HepG2 (cell line): ENCODE data around the gene CSPG5. TPM values are rescaled to one million over a fixed set of nuclear protein-coding genes. Genes with fewer than 3 reads are reported as not detected.

Experiments used
- GATAD2A ChIP-seq: IDR thresholded peaks from 2 replicates; pipeline ENCODE4 v1.6.1; 2016
- HCFC1 ChIP-seq: fragments of 150-350 bp; IDR thresholded peaks from 2 replicates; pipeline ENCODE4 v1.6.1; 2014; ENCODE audit warnings: low read depth, low read length
- KLF9 ChIP-seq: IDR thresholded peaks from 2 replicates; pipeline ENCODE4 v1.6.1; 2016; ENCODE audit warnings: low read depth
- SNRNP70 ChIP-seq: fragments of 200-400 bp; formaldehyde crosslinking; IDR thresholded peaks from 2 replicates; pipeline ENCODE4 v1.6.1; 2017; ENCODE audit warnings: mild to moderate bottlenecking, low read depth, low read length, moderate library complexity
- ZNF460 ChIP-seq: sonication (generic); formaldehyde crosslinking; IDR thresholded peaks from 2 replicates; pipeline ENCODE4 v1.5.1; 2020; ENCODE audit warnings: missing genetic modification reagents, mild to moderate bottlenecking, borderline replicate concordance
- ZNF550 ChIP-seq: sonication (generic); formaldehyde crosslinking; IDR thresholded peaks from 2 replicates; pipeline ENCODE4 v1.4.0; 2020; ENCODE audit warnings: mild to moderate bottlenecking, missing genetic modification reagents, borderline replicate concordance
- ZNF644 ChIP-seq: IDR thresholded peaks from 2 replicates; pipeline ENCODE4 v1.6.1; 2016; ENCODE audit warnings: low read depth
- ZNF761 ChIP-seq: sonication (generic); formaldehyde crosslinking; conservative IDR thresholded peaks from 2 replicates; pipeline ENCODE4 v1.4.0; 2020; ENCODE audit warnings: mild to moderate bottlenecking, missing genetic modification reagents
- polyA plus RNA-seq, 8 experiments: library from polyadenylated mRNA; depleted of rRNA in 3 of 8; stranded (reverse) in 7 of 8; unstranded in 1 of 8; fragments of >200 nt; fragmentation: Illumina TruSeq in 4 of 8; extraction: Trizol in 4 of 8; gene quantifications; 2 replicates each; pipeline versions ENCODE4 v1.2.1 to v1.2.3, GENCODE V29; 2011 to 2016; ENCODE audit warnings: low read depth in 4 of 8, missing spikeins in 1 of 8, mixed read lengths in 1 of 8; ENCODE audit not compliant: insufficient read depth in 1 of 8
- total RNA-seq, 5 experiments: library from RNA; depleted of rRNA; stranded (reverse); fragments of >200 nt; fragmentation: Illumina TruSeq; extraction: Trizol; gene quantifications; 2 replicates each; pipeline ENCODE4 v1.2.3, GENCODE V29; 2016; ENCODE audit warnings: low read depth in 1 of 5
- TF ChIP-seq, protein P1 (sequence below): sonication (generic); formaldehyde crosslinking; conservative IDR thresholded peaks from 2 replicates; pipeline ENCODE4 v1.8.0; 2022; ENCODE audit warnings: missing genetic modification reagents
- TF ChIP-seq, protein P2 (sequence below): sonication (generic); formaldehyde crosslinking; IDR thresholded peaks from 2 replicates; pipeline ENCODE4 v1.5.0; 2020; ENCODE audit warnings: missing genetic modification reagents, mild to moderate bottlenecking, borderline replicate concordance
- TF ChIP-seq, protein P3 (sequence below): sonication (generic); formaldehyde crosslinking; IDR thresholded peaks from 2 replicates; pipeline ENCODE4 v1.5.0; 2020; ENCODE audit warnings: mild to moderate bottlenecking, missing genetic modification reagents, borderline replicate concordance
- TF ChIP-seq, protein P4 (sequence below): IDR thresholded peaks from 2 replicates; pipeline ENCODE4 v1.6.1; 2016; ENCODE audit warnings: mild to moderate bottlenecking, missing biosample characterization, missing genetic modification reagents
- TF ChIP-seq, protein P5 (sequence below): sonication (generic); formaldehyde crosslinking; IDR thresholded peaks from 2 replicates; pipeline ENCODE4 v1.5.0; 2020; ENCODE audit warnings: missing genetic modification reagents
- TF ChIP-seq, protein P6 (sequence below): sonication (generic); formaldehyde crosslinking; IDR thresholded peaks from 2 replicates; pipeline ENCODE4 v1.5.0; 2020; ENCODE audit warnings: missing genetic modification reagents

CSPG5 gene
- total and polyA plus RNA-seq, 2 of the 13 experiments (the other 11 are each of a cell fraction or from before 2014, with no cell fraction given): 0.07 to 0.15 TPM

DNA sequence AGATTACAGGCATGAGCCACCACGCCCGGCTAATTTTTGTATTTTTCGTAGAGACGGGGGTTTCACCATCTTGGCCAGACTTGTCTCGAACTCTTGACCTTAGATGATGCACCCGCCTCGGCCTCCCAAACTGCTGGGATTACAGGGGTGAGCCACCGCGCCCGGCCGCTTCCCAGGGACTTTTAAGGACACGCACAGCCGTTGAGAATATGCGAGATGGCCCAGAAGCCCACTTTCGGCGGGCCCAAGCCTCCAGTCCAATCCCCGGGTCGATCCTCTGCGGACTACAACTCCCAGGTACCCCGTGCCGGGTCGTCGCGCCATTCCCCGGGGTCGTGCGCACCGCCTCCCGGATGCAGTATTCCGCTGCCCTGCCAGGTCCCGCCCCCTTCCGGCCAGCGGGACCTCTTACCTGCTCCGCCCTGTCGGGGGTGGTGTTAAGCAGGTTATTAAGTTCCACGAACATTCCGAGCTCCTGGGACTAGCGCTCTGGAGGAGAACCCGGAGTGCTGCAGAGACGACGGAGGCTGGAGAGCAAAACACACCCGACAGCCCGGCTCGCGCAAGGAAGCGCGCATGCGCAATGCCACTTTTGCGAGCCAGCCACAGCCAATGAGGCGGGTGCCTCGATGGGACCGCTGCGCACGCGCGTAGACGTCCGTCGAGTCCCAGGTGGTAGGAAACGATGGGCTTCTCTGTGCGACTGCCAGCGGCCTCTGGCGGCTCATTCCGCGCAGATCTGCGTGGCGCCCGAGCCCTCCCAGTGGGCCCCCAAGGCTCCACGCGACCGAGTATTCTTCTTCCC, 65.3 kb downstream of the CSPG5 start, which contains the start of gene ELP6 (continued):
- TF ChIP-seq, protein P1, sequence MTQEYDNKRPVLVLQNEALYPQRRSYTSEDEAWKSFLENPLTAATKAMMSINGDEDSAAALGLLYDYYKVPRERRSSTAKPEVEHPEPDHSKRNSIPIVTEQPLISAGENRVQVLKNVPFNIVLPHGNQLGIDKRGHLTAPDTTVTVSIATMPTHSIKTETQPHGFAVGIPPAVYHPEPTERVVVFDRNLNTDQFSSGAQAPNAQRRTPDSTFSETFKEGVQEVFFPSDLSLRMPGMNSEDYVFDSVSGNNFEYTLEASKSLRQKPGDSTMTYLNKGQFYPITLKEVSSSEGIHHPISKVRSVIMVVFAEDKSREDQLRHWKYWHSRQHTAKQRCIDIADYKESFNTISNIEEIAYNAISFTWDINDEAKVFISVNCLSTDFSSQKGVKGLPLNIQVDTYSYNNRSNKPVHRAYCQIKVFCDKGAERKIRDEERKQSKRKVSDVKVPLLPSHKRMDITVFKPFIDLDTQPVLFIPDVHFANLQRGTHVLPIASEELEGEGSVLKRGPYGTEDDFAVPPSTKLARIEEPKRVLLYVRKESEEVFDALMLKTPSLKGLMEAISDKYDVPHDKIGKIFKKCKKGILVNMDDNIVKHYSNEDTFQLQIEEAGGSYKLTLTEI (CRISPR knock-in tag): no peak
- TF ChIP-seq ZNF550 (no peak), GATAD2A (peak; percentile 54), HCFC1 (peak; percentile 91), ZNF761 (peak; percentile 75; the same call in 1 of the 2 replicates), ZNF460 (peak; percentile 68; the same call in 1 of the 2 replicates), SNRNP70 (no peak), ZNF644 (CRISPR knock-in tag) (no peak), KLF9 (CRISPR knock-in tag) (no peak)
- TF ChIP-seq, protein P2, sequence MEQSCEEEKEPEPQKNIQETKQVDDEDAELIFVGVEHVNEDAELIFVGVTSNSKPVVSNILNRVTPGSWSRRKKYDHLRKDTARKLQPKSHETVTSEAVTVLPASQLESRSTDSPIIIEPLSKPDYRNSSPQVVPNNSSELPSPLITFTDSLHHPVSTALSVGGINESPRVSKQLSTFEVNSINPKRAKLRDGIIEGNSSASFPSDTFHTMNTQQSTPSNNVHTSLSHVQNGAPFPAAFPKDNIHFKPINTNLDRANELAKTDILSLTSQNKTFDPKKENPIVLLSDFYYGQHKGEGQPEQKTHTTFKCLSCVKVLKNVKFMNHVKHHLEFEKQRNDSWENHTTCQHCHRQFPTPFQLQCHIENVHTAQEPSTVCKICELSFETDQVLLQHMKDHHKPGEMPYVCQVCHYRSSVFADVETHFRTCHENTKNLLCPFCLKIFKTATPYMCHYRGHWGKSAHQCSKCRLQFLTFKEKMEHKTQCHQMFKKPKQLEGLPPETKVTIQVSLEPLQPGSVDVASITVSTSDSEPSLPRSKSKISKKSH (CRISPR knock-in tag): no peak
- TF ChIP-seq, protein P3, sequence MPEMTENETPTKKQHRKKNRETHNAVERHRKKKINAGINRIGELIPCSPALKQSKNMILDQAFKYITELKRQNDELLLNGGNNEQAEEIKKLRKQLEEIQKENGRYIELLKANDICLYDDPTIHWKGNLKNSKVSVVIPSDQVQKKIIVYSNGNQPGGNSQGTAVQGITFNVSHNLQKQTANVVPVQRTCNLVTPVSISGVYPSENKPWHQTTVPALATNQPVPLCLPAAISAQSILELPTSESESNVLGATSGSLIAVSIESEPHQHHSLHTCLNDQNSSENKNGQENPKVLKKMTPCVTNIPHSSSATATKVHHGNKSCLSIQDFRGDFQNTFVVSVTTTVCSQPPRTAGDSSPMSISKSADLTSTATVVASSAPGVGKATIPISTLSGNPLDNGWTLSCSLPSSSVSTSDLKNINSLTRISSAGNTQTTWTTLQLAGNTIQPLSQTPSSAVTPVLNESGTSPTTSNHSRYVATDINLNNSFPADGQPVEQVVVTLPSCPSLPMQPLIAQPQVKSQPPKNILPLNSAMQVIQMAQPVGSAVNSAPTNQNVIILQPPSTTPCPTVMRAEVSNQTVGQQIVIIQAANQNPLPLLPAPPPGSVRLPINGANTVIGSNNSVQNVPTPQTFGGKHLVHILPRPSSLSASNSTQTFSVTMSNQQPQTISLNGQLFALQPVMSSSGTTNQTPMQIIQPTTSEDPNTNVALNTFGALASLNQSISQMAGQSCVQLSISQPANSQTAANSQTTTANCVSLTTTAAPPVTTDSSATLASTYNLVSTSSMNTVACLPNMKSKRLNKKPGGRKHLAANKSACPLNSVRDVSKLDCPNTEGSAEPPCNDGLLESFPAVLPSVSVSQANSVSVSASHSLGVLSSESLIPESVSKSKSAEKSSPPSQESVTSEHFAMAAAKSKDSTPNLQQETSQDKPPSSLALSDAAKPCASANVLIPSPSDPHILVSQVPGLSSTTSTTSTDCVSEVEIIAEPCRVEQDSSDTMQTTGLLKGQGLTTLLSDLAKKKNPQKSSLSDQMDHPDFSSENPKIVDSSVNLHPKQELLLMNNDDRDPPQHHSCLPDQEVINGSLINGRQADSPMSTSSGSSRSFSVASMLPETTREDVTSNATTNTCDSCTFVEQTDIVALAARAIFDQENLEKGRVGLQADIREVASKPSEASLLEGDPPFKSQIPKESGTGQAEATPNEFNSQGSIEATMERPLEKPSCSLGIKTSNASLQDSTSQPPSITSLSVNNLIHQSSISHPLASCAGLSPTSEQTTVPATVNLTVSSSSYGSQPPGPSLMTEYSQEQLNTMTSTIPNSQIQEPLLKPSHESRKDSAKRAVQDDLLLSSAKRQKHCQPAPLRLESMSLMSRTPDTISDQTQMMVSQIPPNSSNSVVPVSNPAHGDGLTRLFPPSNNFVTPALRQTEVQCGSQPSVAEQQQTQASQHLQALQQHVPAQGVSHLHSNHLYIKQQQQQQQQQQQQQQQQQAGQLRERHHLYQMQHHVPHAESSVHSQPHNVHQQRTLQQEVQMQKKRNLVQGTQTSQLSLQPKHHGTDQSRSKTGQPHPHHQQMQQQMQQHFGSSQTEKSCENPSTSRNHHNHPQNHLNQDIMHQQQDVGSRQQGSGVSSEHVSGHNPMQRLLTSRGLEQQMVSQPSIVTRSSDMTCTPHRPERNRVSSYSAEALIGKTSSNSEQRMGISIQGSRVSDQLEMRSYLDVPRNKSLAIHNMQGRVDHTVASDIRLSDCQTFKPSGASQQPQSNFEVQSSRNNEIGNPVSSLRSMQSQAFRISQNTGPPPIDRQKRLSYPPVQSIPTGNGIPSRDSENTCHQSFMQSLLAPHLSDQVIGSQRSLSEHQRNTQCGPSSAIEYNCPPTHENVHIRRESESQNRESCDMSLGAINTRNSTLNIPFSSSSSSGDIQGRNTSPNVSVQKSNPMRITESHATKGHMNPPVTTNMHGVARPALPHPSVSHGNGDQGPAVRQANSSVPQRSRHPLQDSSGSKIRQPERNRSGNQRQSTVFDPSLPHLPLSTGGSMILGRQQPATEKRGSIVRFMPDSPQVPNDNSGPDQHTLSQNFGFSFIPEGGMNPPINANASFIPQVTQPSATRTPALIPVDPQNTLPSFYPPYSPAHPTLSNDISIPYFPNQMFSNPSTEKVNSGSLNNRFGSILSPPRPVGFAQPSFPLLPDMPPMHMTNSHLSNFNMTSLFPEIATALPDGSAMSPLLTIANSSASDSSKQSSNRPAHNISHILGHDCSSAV (CRISPR knock-in tag): no peak
- TF ChIP-seq, protein P4, sequence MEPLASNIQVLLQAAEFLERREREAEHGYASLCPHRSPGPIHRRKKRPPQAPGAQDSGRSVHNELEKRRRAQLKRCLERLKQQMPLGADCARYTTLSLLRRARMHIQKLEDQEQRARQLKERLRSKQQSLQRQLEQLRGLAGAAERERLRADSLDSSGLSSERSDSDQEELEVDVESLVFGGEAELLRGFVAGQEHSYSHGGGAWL (CRISPR knock-in tag): peak; percentile 18; the same call in 1 of the 2 replicates
- TF ChIP-seq, protein P5, sequence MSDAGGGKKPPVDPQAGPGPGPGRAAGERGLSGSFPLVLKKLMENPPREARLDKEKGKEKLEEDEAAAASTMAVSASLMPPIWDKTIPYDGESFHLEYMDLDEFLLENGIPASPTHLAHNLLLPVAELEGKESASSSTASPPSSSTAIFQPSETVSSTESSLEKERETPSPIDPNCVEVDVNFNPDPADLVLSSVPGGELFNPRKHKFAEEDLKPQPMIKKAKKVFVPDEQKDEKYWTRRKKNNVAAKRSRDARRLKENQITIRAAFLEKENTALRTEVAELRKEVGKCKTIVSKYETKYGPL (CRISPR knock-in tag): 0 out of 2 replicates have a peak, but pooled peaks have one; percentile 51
- TF ChIP-seq, protein P6, sequence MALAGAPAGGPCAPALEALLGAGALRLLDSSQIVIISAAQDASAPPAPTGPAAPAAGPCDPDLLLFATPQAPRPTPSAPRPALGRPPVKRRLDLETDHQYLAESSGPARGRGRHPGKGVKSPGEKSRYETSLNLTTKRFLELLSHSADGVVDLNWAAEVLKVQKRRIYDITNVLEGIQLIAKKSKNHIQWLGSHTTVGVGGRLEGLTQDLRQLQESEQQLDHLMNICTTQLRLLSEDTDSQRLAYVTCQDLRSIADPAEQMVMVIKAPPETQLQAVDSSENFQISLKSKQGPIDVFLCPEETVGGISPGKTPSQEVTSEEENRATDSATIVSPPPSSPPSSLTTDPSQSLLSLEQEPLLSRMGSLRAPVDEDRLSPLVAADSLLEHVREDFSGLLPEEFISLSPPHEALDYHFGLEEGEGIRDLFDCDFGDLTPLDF (CRISPR knock-in tag): peak; percentile 94
